WERI-Rb-1 (cell line): ENCODE results near the gene GIMD1.

Experiments
- DNase-seq: peaks from one replicate; pipeline ENCODE4 v3.0.0-alpha.2; 2020
- H3K27ac ChIP-seq: fragments of 250-450 bp; sonication (Bioruptor Pico); 2 replicates; pipeline ENCODE4 v1.5.1; 2020; ENCODE audit warnings: mild to moderate bottlenecking, moderate library complexity
- H3K27me3 ChIP-seq: fragments of 250-450 bp; sonication (Bioruptor Pico); 2 replicates; pipeline ENCODE4 v1.5.1; 2021; ENCODE audit warnings: mild to moderate bottlenecking, low read depth, moderate library complexity; ENCODE audit not compliant: insufficient read depth, severe bottlenecking
- H3K36me3 ChIP-seq: fragments of 250-450 bp; sonication (Bioruptor Pico); 2 replicates; pipeline ENCODE4 v1.5.1; 2020; ENCODE audit warnings: mild to moderate bottlenecking, moderate library complexity
- H3K4me3 ChIP-seq: 2 replicates; pipeline ENCODE4 v1.5.1; 2011; ENCODE audit warnings: low read depth, mild to moderate bottlenecking, control low read depth, low read length
- H3K9me3 ChIP-seq: fragments of 250-450 bp; sonication (Bioruptor Pico); 2 replicates; pipeline ENCODE4 v1.5.1; 2021; ENCODE audit warnings: mild to moderate bottlenecking, moderate library complexity; ENCODE audit not compliant: severe bottlenecking
- TF ChIP-seq, protein P1 (sequence below): IDR thresholded peaks from 2 replicates; pipeline ENCODE4 v1.5.1; 2011; ENCODE audit warnings: low read depth, mild to moderate bottlenecking, control low read depth, inconsistent platforms, low read length

The GIMD1 gene

GRCh38 chr4:106362086-106362825 is 6.3 kb downstream of the GIMD1 start:
- Histone ChIP-seq H3K36me3 (no peaks in the 10 kb centered on the region), H3K9me3 (no peaks in the 10 kb centered on the region), H3K27me3 (no peaks in the 10 kb centered on the region), H3K4me3 (no peak overlapping the region), H3K27ac (no peak overlapping the region)
- TF ChIP-seq, protein P1, sequence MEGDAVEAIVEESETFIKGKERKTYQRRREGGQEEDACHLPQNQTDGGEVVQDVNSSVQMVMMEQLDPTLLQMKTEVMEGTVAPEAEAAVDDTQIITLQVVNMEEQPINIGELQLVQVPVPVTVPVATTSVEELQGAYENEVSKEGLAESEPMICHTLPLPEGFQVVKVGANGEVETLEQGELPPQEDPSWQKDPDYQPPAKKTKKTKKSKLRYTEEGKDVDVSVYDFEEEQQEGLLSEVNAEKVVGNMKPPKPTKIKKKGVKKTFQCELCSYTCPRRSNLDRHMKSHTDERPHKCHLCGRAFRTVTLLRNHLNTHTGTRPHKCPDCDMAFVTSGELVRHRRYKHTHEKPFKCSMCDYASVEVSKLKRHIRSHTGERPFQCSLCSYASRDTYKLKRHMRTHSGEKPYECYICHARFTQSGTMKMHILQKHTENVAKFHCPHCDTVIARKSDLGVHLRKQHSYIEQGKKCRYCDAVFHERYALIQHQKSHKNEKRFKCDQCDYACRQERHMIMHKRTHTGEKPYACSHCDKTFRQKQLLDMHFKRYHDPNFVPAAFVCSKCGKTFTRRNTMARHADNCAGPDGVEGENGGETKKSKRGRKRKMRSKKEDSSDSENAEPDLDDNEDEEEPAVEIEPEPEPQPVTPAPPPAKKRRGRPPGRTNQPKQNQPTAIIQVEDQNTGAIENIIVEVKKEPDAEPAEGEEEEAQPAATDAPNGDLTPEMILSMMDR = no peak
- no peak for DNase-seq

DNA sequence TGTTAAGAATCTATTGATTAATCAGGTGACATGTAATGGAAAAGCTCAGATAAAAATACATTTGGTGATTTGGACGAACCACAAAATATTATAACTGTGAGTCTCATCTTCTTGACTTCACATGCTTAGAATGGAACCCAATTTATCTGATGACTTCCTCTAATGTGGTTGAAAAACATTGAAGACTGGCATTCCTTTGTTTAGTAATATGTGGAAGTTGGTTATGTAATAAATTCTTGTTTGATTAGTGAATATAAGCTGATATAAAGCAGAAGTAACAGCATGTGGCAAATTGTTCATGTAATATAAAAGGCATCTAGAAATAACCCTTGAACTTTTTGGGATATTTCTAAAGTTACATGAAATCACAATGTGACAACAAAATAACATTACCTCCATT is 9.7 kb downstream of the GIMD1 start:
- H3K9me3 ChIP-seq = no peaks in the 10 kb centered on the region
- no peak for DNase-seq

DNA sequence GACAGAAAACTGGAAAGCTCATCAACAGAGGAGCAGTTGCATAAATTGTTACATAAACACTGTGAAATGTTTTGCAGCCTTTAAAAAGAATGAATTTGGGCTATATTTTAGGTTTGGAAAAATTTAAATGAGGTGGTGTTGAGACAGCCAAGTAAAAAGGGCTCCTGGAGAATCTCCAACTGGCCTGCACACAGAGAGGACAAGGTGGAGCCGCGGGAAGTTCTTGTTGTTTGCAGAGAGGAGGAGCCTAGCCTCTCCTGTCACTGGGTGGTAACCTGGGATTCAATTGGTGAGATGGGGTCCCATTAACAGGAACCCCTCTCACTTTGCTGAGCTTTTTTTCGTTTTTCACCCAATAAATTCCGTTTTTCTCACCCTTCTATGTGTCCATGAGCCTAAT is 13.4 kb downstream of the GIMD1 start:
- DNase-seq = no peak
- H3K27me3 ChIP-seq = no peaks in the 10 kb centered on the region
- H3K9me3 ChIP-seq = no peaks in the 10 kb centered on the region
- H3K36me3 ChIP-seq = no peaks in the 10 kb centered on the region
- H3K4me3 ChIP-seq = no peak overlapping the region
- TF ChIP-seq, protein P1 = no peak
- no peak overlapping the region for H3K27ac ChIP-seq

More for the DNA sequence above, 9.7 kb downstream of the GIMD1 start:
- Histone ChIP-seq H3K4me3 (no peak overlapping the region), H3K27me3 (no peaks in the 10 kb centered on the region), H3K27ac (no peak overlapping the region), H3K36me3 (no peaks in the 10 kb centered on the region)
- TF ChIP-seq, protein P1 = no peak

DNA sequence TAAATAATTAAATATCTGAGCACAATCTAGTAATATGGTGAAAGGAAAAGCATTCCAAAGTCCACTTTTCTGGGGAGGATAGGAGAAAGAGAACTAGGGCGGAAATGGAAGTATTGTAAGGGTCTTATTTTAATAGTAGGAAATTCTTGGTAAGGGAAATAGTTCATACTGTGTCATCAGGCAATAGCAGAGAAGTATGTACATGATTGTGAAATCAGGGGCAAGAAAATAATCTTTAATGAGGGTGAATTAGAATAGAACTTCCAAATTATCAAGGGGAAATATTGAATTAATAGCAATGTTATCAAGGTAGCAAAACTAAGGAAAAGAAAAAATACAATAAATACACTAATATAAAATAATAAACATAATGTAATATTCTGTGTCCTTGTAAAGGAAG is 14.8 kb downstream of the GIMD1 start:
- TF ChIP-seq, protein P1 = no peak
- no peaks in the 10 kb centered on the region for H3K27me3 ChIP-seq
- no peak overlapping the region for H3K4me3 ChIP-seq
- no peaks in the 10 kb centered on the region; the same call in 1 of the 2 replicates for H3K36me3 ChIP-seq
- H3K9me3 ChIP-seq = no peaks in the 10 kb centered on the region
- no peak for DNase-seq
- no peak overlapping the region for H3K27ac ChIP-seq

- peaks cover 5% of the 10 kb centered on the region for H3K36me3 ChIP-seq
- no peaks in the 10 kb centered on the region for H3K9me3 ChIP-seq
Observed at GRCh38 chr4:106351016-106351415, 17.6 kb downstream of the GIMD1 start.

More at GRCh38 chr4:106351016-106351415, 17.6 kb downstream of the GIMD1 start:
- no peak for DNase-seq
- TF ChIP-seq, protein P1 = no peak
- Histone ChIP-seq H3K27me3 (no peaks in the 10 kb centered on the region), H3K4me3 (no peak overlapping the region), H3K27ac (no peak overlapping the region)
